HT1080 (cell line): ENCODE results near the gene MRPS27. TPM values are rescaled to one million over a fixed set of nuclear protein-coding genes. Genes with fewer than 3 reads are reported as not detected.
"Not testable (repeated sequence)": the region's sequence is repeated elsewhere in the genome, so short reads cannot be mapped to it uniquely, and the experiment has no call there.

Experiments
- DNase-seq: peaks from one replicate; pipeline ENCODE4 v3.0.0-alpha.2; 2015; ENCODE audit warnings: low read depth
- small RNA-seq: library from RNA; depleted of rRNA; stranded (forward); fragments of <200 nt; gene quantifications from one replicate; pipeline ENCODE3, GENCODE V24; 2014
- total RNA-seq: library from RNA; depleted of rRNA; stranded (reverse); fragments of >200 nt; shearing (Covaris generic); gene quantifications from 2 replicates; pipeline ENCODE4 v1.2.3, GENCODE V29; 2014; rRNA removed

MRPS27 gene
- total RNA-seq, 1 experiment from 2014 or later = 130 TPM

GRCh38 chr5:72177538-72177937 is 142.5 kb downstream of the MRPS27 start:
- DNase-seq = no peak

GRCh38 chr5:72172786-72173185 is 147.3 kb downstream of the MRPS27 start:
- no peak for DNase-seq

GRCh38 chr5:72171667-72172066 is 148.4 kb downstream of the MRPS27 start:
- DNase-seq = no peak

- not testable (repeated sequence) for DNase-seq
These were observed 148.9 kb downstream of the MRPS27 start for GRCh38 chr5:72171181-72171580.

GRCh38 chr5:72170101-72170500 is 149.9 kb downstream of the MRPS27 start:
- no peak for DNase-seq

Small RNA genes lying within 50 kb of the gene (small RNA-seq; reads per million reads assigned to genes)
- gene MIR4803 (not detected), gene RN7SL153P (not detected)

Other genes starting within 250 kb of the MRPS27 start
- 52.6 and 75.1 TPM in 2 replicates for gene MAP1B, start 212.8 kb downstream of the MRPS27 start, total RNA-seq
- gene PTCD2, start 133 bp upstream of the MRPS27 start, total RNA-seq = 13.4 and 15.6 TPM in 2 replicates
- not detected in 2 replicates for gene ZNF366, start 187.2 kb upstream of the MRPS27 start, total RNA-seq